Vagina (tissue), 2 donors: ENCODE results near the gene RING1. TPM values are rescaled to one million over a fixed set of nuclear protein-coding genes. Genes with fewer than 3 reads are reported as not detected.
A peak's percentile ranks its signal among the peaks of the same experiment; 100 is the strongest.

Experiments used
- DNase-seq, 2 donors: peaks; one replicate each; pipeline ENCODE4 v3.0.0-alpha.2; 2017; ENCODE audit errors: extremely low spot score in 2 of 2
- H3K27ac ChIP-seq: fragments of 200-600 bp; sonication (generic); one replicate; pipeline ENCODE4 v1.5.1; 2019
- H3K27me3 ChIP-seq: fragments of 200-600 bp; sonication (generic); one replicate; pipeline ENCODE4 v1.5.1; 2019
- H3K36me3 ChIP-seq, 2 donors: fragments of 200-600 bp; sonication (generic); one replicate each; pipeline ENCODE4 v1.5.1; 2017 to 2019
- H3K4me1 ChIP-seq: fragments of 200-600 bp; sonication (generic); one replicate; pipeline ENCODE4 v1.5.1; 2019
- H3K4me3 ChIP-seq, 2 donors: fragments of 200-600 bp; sonication (generic); 1 replicate in 1 of 2; 2 replicates in 1 of 2; pipeline ENCODE4 v1.5.1; 2016 to 2019
- H3K9me3 ChIP-seq: fragments of 200-600 bp; sonication (generic); one replicate; pipeline ENCODE4 v1.5.1; 2019
- POLR2A ChIP-seq, 2 donors: fragments of 450-650 bp; IDR thresholded peaks; one replicate each; pipeline ENCODE4 v1.6.1; 2017; ENCODE audit warnings: antibody characterized with exemption in 2 of 2, mild to moderate bottlenecking in 2 of 2, moderate library complexity in 2 of 2
- POLR2AphosphoS5 ChIP-seq, 2 donors: sonication (generic); formaldehyde crosslinking; IDR thresholded peaks; one replicate each; pipeline ENCODE4 v1.9.0; 2017; ENCODE audit warnings: antibody characterized with exemption in 2 of 2, mild to moderate bottlenecking in 2 of 2, low read depth in 1 of 2; ENCODE audit not compliant: insufficient read depth in 1 of 2
- intact Hi-C: fragments of 100-400 bp; cut with DNase I; formaldehyde crosslinking; loops from one replicate; pipeline ENCODE4 v1.15.1; 2023
- total RNA-seq: library from RNA; depleted of rRNA; stranded (reverse); fragments of >200 nt; gene quantifications from one replicate; pipeline ENCODE4 v1.2.3, GENCODE V29; 2016
- TF ChIP-seq, protein P1 (sequence below), 3 experiments: fragments of 450-650 bp in 2 of 3; fragments of 200-600 bp in 1 of 3; sonication (generic) in 1 of 3; IDR thresholded peaks; one replicate each; pipeline ENCODE4 v1.5.1; 2017 to 2019; ENCODE audit warnings: antibody characterized with exemption in 3 of 3, mild to moderate bottlenecking in 2 of 3, moderate library complexity in 2 of 3

RING1 gene
- total RNA-seq, 1 donor from 2014 or later = 32.7 TPM

DNA sequence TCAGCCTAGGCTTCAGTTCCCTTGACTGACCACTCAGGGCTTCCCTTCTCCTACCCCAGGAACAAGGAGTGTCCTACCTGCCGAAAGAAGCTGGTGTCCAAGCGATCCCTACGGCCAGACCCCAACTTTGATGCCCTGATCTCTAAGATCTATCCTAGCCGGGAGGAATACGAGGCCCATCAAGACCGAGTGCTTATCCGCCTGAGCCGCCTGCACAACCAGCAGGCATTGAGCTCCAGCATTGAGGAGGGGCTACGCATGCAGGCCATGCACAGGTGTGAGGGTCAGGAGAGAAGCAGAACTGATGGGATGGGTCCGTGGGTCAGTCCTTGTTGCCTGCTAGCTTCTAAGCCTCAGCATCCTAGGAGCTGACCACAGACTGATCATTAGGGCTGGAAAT lies 1.6 kb downstream of the RING1 start:
- no peak for DNase-seq
- Histone ChIP-seq H3K9me3 (no peaks in the 10 kb centered on the region), H3K4me1 (peaks cover 41% of the 10 kb centered on the region), H3K36me3 (peaks cover 0 to 12% of the 10 kb centered on the region in 2 donors), H3K4me3 (no peak overlapping the region), H3K27ac (no peak overlapping the region), H3K27me3 (no peaks in the 10 kb centered on the region)
- intact Hi-C loops = loop anchor here (10.0 kb wide), 1 partner anchor 1025 kb away; the partner anchor contains the start of gene AGER
- TF ChIP-seq, protein P1, sequence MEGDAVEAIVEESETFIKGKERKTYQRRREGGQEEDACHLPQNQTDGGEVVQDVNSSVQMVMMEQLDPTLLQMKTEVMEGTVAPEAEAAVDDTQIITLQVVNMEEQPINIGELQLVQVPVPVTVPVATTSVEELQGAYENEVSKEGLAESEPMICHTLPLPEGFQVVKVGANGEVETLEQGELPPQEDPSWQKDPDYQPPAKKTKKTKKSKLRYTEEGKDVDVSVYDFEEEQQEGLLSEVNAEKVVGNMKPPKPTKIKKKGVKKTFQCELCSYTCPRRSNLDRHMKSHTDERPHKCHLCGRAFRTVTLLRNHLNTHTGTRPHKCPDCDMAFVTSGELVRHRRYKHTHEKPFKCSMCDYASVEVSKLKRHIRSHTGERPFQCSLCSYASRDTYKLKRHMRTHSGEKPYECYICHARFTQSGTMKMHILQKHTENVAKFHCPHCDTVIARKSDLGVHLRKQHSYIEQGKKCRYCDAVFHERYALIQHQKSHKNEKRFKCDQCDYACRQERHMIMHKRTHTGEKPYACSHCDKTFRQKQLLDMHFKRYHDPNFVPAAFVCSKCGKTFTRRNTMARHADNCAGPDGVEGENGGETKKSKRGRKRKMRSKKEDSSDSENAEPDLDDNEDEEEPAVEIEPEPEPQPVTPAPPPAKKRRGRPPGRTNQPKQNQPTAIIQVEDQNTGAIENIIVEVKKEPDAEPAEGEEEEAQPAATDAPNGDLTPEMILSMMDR (IDR thresholded peaks at IDR 0.05) = no peak
- TF ChIP-seq POLR2A (IDR thresholded peaks at IDR 0.05) (no peak), POLR2AphosphoS5 (IDR thresholded peaks at IDR 0.05; ENCODE audit: insufficient read depth in 1 of 2, low read depth in 1 of 2) (no peak)

DNA sequence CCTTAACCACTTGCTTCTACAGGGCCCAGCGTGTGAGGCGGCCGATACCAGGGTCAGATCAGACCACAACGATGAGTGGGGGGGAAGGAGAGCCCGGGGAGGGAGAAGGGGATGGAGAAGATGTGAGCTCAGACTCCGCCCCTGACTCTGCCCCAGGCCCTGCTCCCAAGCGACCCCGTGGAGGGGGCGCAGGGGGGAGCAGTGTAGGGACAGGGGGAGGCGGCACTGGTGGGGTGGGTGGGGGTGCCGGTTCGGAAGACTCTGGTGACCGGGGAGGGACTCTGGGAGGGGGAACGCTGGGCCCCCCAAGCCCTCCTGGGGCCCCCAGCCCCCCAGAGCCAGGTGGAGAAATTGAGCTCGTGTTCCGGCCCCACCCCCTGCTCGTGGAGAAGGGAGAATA lies 2.8 kb downstream of the RING1 start:
- Histone ChIP-seq H3K4me1 (peaks cover 35% of the 10 kb centered on the region), H3K27ac (no peak overlapping the region), H3K36me3 (peaks cover 0 to 12% of the 10 kb centered on the region in 2 donors), H3K9me3 (no peaks in the 10 kb centered on the region), H3K27me3 (no peaks in the 10 kb centered on the region), H3K4me3 (no peak overlapping the region)
- intact Hi-C loops = no loop called here
- TF ChIP-seq POLR2AphosphoS5 (IDR thresholded peaks at IDR 0.05; ENCODE audit: insufficient read depth in 1 of 2, low read depth in 1 of 2) = no peak
- no peak for TF ChIP-seq POLR2A (IDR thresholded peaks at IDR 0.05)
- TF ChIP-seq, protein P1 (IDR thresholded peaks at IDR 0.05) = no peak
- DNase-seq = no peak

DNA sequence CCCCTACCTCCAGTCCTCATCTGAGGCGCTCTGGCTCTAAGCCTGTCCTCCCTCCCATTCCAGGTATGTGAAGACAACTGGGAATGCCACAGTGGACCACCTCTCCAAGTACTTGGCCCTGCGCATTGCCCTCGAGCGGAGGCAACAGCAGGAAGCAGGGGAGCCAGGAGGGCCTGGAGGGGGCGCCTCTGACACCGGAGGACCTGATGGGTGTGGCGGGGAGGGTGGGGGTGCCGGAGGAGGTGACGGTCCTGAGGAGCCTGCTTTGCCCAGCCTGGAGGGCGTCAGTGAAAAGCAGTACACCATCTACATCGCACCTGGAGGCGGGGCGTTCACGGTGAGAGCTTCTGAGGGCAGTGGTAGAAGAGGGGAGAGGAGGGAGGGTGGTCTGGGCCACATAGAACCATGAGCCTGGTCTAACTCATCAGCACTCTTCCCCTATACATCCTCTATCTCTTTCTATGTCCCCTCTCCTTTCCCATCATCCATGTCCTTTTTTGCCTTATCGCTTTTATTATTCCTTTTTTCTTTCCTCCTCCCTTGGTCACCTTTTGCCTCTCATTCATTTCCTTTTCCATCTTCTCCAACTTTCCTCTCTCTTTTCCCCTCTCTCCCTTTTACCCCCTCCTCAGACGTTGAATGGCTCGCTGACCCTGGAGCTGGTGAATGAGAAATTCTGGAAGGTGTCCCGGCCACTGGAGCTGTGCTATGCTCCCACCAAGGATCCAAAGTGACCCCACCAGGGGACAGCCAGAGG lies 3.5 kb downstream of the RING1 start:
- Histone ChIP-seq H3K27ac (no peak overlapping the region), H3K36me3 (peaks cover 0 to 12% of the 10 kb centered on the region in 2 donors), H3K4me3 (no peak overlapping the region), H3K4me1 (peaks cover 32% of the 10 kb centered on the region), H3K9me3 (no peaks in the 10 kb centered on the region), H3K27me3 (no peaks in the 10 kb centered on the region)
- no peak for DNase-seq
- intact Hi-C loops = no loop called here
- no peak for TF ChIP-seq POLR2AphosphoS5 (IDR thresholded peaks at IDR 0.05; ENCODE audit: insufficient read depth in 1 of 2, low read depth in 1 of 2)
- TF ChIP-seq, protein P1 (IDR thresholded peaks at IDR 0.05) = no peak
- no peak for TF ChIP-seq POLR2A (IDR thresholded peaks at IDR 0.05)

DNA sequence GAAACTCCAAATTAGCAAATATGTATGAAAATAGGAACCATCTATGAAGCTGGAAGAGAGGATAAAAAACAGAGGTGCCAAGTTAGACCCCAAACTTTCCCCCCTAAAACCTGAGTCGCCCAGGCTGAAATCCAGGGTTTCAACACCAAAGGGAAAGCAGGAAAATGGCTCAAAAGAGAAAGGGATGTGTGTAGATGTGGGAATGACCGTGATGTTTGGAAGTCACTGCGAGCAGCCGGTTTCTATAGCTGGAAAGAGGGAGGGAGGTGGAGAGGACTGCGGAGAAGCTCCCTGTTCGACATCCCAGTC lies 4.5 kb downstream of the RING1 start:
- Histone ChIP-seq H3K36me3 (peaks cover 0 to 12% of the 10 kb centered on the region in 2 donors), H3K4me3 (peak overlapping the region; percentile 46 to 55), H3K4me1 (peaks cover 22% of the 10 kb centered on the region), H3K9me3 (no peaks in the 10 kb centered on the region), H3K27me3 (no peaks in the 10 kb centered on the region), H3K27ac (peak overlapping the region; percentile 59)
- TF ChIP-seq POLR2AphosphoS5 (IDR thresholded peaks at IDR 0.05; ENCODE audit: insufficient read depth in 1 of 2, low read depth in 1 of 2) (no peak), POLR2A (IDR thresholded peaks at IDR 0.05) (no peak)
- TF ChIP-seq, protein P1 (IDR thresholded peaks at IDR 0.05) = no peak
- DNase-seq = no peak
- intact Hi-C loops = no loop called here
